Adrenal gland (tissue), 12 donors: Measurements from ENCODE around the gene CLTRN. TPM values are rescaled to one million over a fixed set of nuclear protein-coding genes. Genes with fewer than 3 reads are reported as not detected.

Experiments
- DNase-seq, 7 donors: peaks; one replicate each; pipeline ENCODE4 v3.0.0-alpha.2; 2019 to 2020
- H3K27ac ChIP-seq, 5 donors: fragments of 200-600 bp; sonication (generic) in 4 of 5; 1 replicate in 3 of 5; 2 replicates in 2 of 5; pipeline versions ENCODE4 v1.5.1 to v1.8.0; 2016 to 2020; ENCODE audit warnings: mild to moderate bottlenecking in 1 of 5
- H3K27me3 ChIP-seq: fragments of 200-600 bp; 2 replicates; pipeline ENCODE4 v1.8.0; 2021
- H3K36me3 ChIP-seq, 2 donors: fragments of 200-600 bp; replicated peaks in 1 of 2; 1 replicate in 1 of 2; 2 replicates in 1 of 2; pipeline versions ENCODE4 v1.5.1 to v1.8.0; 2018 to 2022
- H3K4me1 ChIP-seq, 2 donors: fragments of 200-600 bp; replicated peaks in 1 of 2; 1 replicate in 1 of 2; 2 replicates in 1 of 2; pipeline versions ENCODE4 v1.5.1 to v1.8.0; 2018 to 2021
- H3K4me3 ChIP-seq, 4 donors: fragments of 200-600 bp; sonication (generic) in 3 of 4; one replicate each; pipeline ENCODE4 v1.5.1; 2016 to 2018
- H3K9me3 ChIP-seq, 3 donors: fragments of 200-600 bp; sonication (generic) in 1 of 3; replicated peaks in 1 of 3; 1 replicate in 2 of 3; 2 replicates in 1 of 3; pipeline versions ENCODE4 v1.5.1 to v1.8.0; 2016 to 2021
- CTCF ChIP-seq, 6 experiments: fragments of 450-650 bp in 4 of 6; fragments of 200-600 bp in 2 of 6; sonication (generic) in 1 of 6; IDR thresholded peaks; 1 replicate in 5 of 6; 2 replicates in 1 of 6; pipeline versions ENCODE4 v1.5.1 to v1.8.0; 2016 to 2021; ENCODE audit warnings: antibody characterized with exemption in 6 of 6, mild to moderate bottlenecking in 2 of 6, moderate library complexity in 1 of 6
- POLR2A ChIP-seq, 2 donors: fragments of 450-650 bp; IDR thresholded peaks; one replicate each; pipeline ENCODE4 v1.6.1; 2017; ENCODE audit warnings: antibody characterized with exemption in 2 of 2, mild to moderate bottlenecking in 2 of 2, moderate library complexity in 1 of 2
- whole genome bisulfite sequencing, 4 donors: extraction: QIAGEN DNeasy Blood & Tissue Kit in 2 of 4; methylation state at CpG; one replicate each; pipeline versions ENCODE4 v1.1.5 to v1.1.7; 2013 to 2017; 5-methylcytosine and 5-hydroxymethylcytosine counted together
- intact Hi-C, 2 donors: fragments of 100-400 bp; cut with DNase I; formaldehyde crosslinking; loops; one replicate each; pipeline versions ENCODE4 v1.14.1 to v1.15.0; 2022 to 2023
- polyA plus RNA-seq, 3 donors: library from polyadenylated mRNA; stranded (reverse); fragments of 200-250 nt in 2 of 3; fragments of 350-450 nt in 1 of 3; fragmentation: Illumina TruSeq in 1 of 3; extraction: RNeasy Lipid Tissue Mini Kit (QIAGEN cat#74804) in 1 of 3; gene quantifications; one replicate each; pipeline ENCODE4 v1.2.3, GENCODE V29; 2013 to 2014
- total RNA-seq, 9 donors: library from RNA; depleted of rRNA in 4 of 9; stranded (reverse); fragments of >200 nt in 4 of 9; fragments of 120-200 nt in 1 of 9; fragmentation: NEBNext Ultra II Directional in 1 of 9; extraction: Animal tissue kit (Norgen Biotek cat#: 25700) in 1 of 9; gene quantifications; one replicate each; pipeline versions ENCODE4 v1.1.0 to v1.2.4, GENCODE V29; 2013 to 2023
- donor health status: healthy with polysubstance abuse.
- donor health status: Bipolar disorder and iron deficiency.
- donor health status: DM: yes; HTN: yes; CAD: no.
- donor health status: DM: no; HTN: no; CAD: no.
- donor health status: DM: no; HTN: no; CAD: no.
- donor health status: DM: yes; HTN: yes; CAD: no.

The CLTRN gene
- total and polyA plus RNA-seq, 12 donors: 0.14 to 1.8 (median 0.69) TPM; not detected in 1

GRCh38 chrX:15605226-15605625 is 59.4 kb downstream of the CLTRN start:
- no peak overlapping the region for H3K4me3 ChIP-seq
- H3K36me3 ChIP-seq: no peaks in the 10 kb centered on the region
- no peaks in the 10 kb centered on the region for H3K4me1 ChIP-seq
- no peak overlapping the region for H3K27ac ChIP-seq
- H3K27me3 ChIP-seq: peaks cover 3% of the 10 kb centered on the region
- intact Hi-C loops: no loop called here
- no peak for DNase-seq
- no peaks in the 10 kb centered on the region for H3K9me3 ChIP-seq
- TF ChIP-seq POLR2A (IDR thresholded peaks at IDR 0.05) (no peak), CTCF (IDR thresholded peaks at IDR 0.05) (no peak)
- 60 to 100% (median 67%) methylated on average over 1 of the region's 1 CpG for WGBS, 4 donors

GRCh38 chrX:15602761-15603160 is 61.8 kb downstream of the CLTRN start:
- Histone ChIP-seq H3K9me3 (no peaks in the 10 kb centered on the region), H3K27me3 (peaks cover 3% of the 10 kb centered on the region), H3K36me3 (no peaks in the 10 kb centered on the region), H3K4me3 (no peak overlapping the region), H3K27ac (no peak overlapping the region), H3K4me1 (no peaks in the 10 kb centered on the region)
- no peak for DNase-seq
- TF ChIP-seq CTCF (IDR thresholded peaks at IDR 0.05) (no peak), POLR2A (IDR thresholded peaks at IDR 0.05) (no peak)
- 58 to 87% (median 75%) methylated on average over 5 of the region's 5 CpGs for WGBS, 4 donors
- intact Hi-C loops: no loop called here

- Histone ChIP-seq H3K27me3 (peaks cover 3% of the 10 kb centered on the region), H3K9me3 (no peaks in the 10 kb centered on the region), H3K36me3 (no peaks in the 10 kb centered on the region), H3K27ac (no peak overlapping the region), H3K4me1 (no peaks in the 10 kb centered on the region), H3K4me3 (no peak overlapping the region)
- TF ChIP-seq POLR2A (IDR thresholded peaks at IDR 0.05) (no peak), CTCF (IDR thresholded peaks at IDR 0.05) (no peak)
- intact Hi-C loops: no loop called here
- DNase-seq: no peak
- 52 to 80% (median 68%) methylated on average over 3 of the region's 3 CpGs for WGBS, 4 donors
Observed at GRCh38 chrX:15601932-15602331, 62.7 kb downstream of the CLTRN start.

- intact Hi-C loops: no loop called here
Observed at GRCh38 chrX:15600745-15601144, 63.9 kb downstream of the CLTRN start, which contains the start of gene ACE2. Gene ACE2 (minus strand): TSS chrX:15600960. CDS start chrX:15600911, 49 bp downstream.

More at GRCh38 chrX:15600745-15601144, 63.9 kb downstream of the CLTRN start, which contains the start of gene ACE2:
- DNase-seq: no peak
- no peaks in the 10 kb centered on the region for H3K9me3 ChIP-seq
- TF ChIP-seq POLR2A (IDR thresholded peaks at IDR 0.05): no peak
- no peak for TF ChIP-seq CTCF (IDR thresholded peaks at IDR 0.05)
- H3K27ac ChIP-seq: no peak within 1 kb of the TSS
- no peaks in the 10 kb centered on the region for H3K36me3 ChIP-seq
- 63 to 75% (median 68%) methylated on average over 4 of the region's 4 CpGs for whole genome bisulfite sequencing, 4 donors
- no peaks in the 10 kb centered on the region for H3K4me1 ChIP-seq
- peaks cover 3% of the 10 kb centered on the region for H3K27me3 ChIP-seq
- H3K4me3 ChIP-seq: no peak within 1 kb of the TSS
